ENCODE results near the gene ITSN2.

ITSN2 gene

GRCh38 chr2:24354957-24355356 lies 5.4 kb downstream of the ITSN2 start:
- no peak for TF ChIP-seq CTCF (IDR thresholded peaks at IDR 0.05; ENCODE audit: low read depth, low read length)
- DNase-seq = no peak
- no peaks in the 10 kb centered on the region for H3K27me3 ChIP-seq
- H3K4me3 ChIP-seq (ENCODE audit: low read depth, low read length) = no peak overlapping the region
- H3K4me1 ChIP-seq = no peaks in the 10 kb centered on the region; the same call in none of the 2 replicates
- H3K36me3 ChIP-seq = no peaks in the 10 kb centered on the region; the same call in 1 of the 2 replicates
- no peaks in the 10 kb centered on the region for H3K9me3 ChIP-seq

DNA sequence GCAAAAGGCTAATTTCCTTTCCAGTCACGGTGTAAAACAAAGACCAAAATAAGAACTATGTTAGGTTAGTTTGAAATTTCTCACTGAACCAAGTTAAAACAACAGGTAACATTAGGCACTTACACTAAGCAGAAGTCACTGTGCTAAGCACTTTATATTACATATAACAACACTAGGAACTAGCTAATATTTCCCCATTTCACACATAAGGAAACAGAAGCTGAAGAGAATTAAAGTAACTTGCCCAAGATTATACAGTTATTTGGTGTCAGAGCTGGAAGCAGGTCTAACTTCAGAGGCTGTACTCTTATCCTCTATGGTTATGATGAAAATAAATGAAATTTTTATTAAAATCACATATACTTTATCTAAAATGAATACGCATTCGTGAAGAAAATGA lies 5.9 kb downstream of the ITSN2 start:
- H3K9me3 ChIP-seq = no peaks in the 10 kb centered on the region
- TF ChIP-seq CTCF (IDR thresholded peaks at IDR 0.05; ENCODE audit: low read depth, low read length) = no peak
- DNase-seq = no peak
- H3K36me3 ChIP-seq = no peaks in the 10 kb centered on the region
- no peaks in the 10 kb centered on the region; the same call in none of the 2 replicates for H3K4me1 ChIP-seq
- H3K4me3 ChIP-seq (ENCODE audit: low read depth, low read length) = no peak overlapping the region
- no peaks in the 10 kb centered on the region for H3K27me3 ChIP-seq

DNA sequence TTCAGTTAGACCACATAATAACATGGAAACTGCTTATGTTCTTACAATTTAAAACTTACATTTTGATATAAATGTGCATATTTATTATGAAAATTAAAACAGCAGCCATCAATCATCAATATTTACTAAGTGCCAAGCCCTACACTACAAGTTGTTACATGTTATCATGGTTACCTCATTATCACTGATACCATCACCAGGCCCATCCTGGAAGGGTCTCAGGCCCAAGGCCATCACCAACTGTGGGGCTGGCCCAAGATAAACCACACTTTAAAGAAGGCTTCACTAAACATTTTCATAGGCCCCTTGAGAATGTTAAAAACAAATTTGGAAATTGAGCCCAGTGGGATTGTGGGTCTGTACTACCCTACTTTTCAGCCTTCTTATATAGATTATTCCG lies 6.4 kb downstream of the ITSN2 start:
- peak; percentile 36 for DNase-seq
- no peak for TF ChIP-seq CTCF (IDR thresholded peaks at IDR 0.05; ENCODE audit: low read depth, low read length)

GRCh38 chr2:24353364-24353763 lies 7.0 kb downstream of the ITSN2 start:
- H3K4me3 ChIP-seq (ENCODE audit: low read depth, low read length) = no peak overlapping the region
- DNase-seq = no peak
- H3K4me1 ChIP-seq = no peaks in the 10 kb centered on the region; the same call in 1 of the 2 replicates
- no peaks in the 10 kb centered on the region for H3K9me3 ChIP-seq
- no peaks in the 10 kb centered on the region for H3K36me3 ChIP-seq
- H3K27me3 ChIP-seq = no peaks in the 10 kb centered on the region
- TF ChIP-seq CTCF (IDR thresholded peaks at IDR 0.05; ENCODE audit: low read depth, low read length) = no peak

More for the DNA sequence above, 6.4 kb downstream of the ITSN2 start:
- no peak overlapping the region for H3K4me3 ChIP-seq (ENCODE audit: low read depth, low read length)
- no peaks in the 10 kb centered on the region for H3K27me3 ChIP-seq
- no peaks in the 10 kb centered on the region for H3K36me3 ChIP-seq
- no peaks in the 10 kb centered on the region for H3K9me3 ChIP-seq
- H3K4me1 ChIP-seq = no peaks in the 10 kb centered on the region; the same call in none of the 2 replicates

DNA sequence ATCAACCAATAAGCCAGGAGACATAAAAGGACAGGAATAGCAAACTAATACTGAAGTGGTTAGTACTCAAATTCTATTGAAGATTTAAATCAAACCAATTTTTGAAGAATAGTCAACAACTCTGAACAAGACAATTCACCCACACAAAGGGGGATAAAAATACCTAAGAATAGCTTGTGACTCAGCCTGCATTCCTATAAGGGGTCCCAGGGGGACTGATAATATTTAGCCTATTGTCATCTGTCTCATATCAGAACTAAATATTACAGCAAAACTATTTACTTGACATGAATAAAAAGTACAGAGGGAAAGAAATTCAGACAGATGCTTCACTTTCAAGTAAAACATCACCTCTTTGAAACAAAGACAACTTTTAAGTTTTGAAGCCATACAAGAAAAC lies 7.7 kb downstream of the ITSN2 start:
- Histone ChIP-seq H3K4me1 (no peaks in the 10 kb centered on the region; the same call in 1 of the 2 replicates), H3K9me3 (no peaks in the 10 kb centered on the region), H3K36me3 (no peaks in the 10 kb centered on the region), H3K4me3 (ENCODE audit: low read depth, low read length) (no peak overlapping the region), H3K27me3 (no peaks in the 10 kb centered on the region)
- no peak for DNase-seq
- TF ChIP-seq CTCF (IDR thresholded peaks at IDR 0.05; ENCODE audit: low read depth, low read length) = no peak

GRCh38 chr2:24351981-24352380 lies 8.4 kb downstream of the ITSN2 start:
- Histone ChIP-seq H3K9me3 (no peaks in the 10 kb centered on the region), H3K4me3 (ENCODE audit: low read depth, low read length) (no peak overlapping the region), H3K27me3 (no peaks in the 10 kb centered on the region), H3K36me3 (no peaks in the 10 kb centered on the region), H3K4me1 (no peaks in the 10 kb centered on the region; the same call in 1 of the 2 replicates)
- DNase-seq = no peak
- peak; percentile 40 for TF ChIP-seq CTCF (IDR thresholded peaks at IDR 0.05; ENCODE audit: low read depth, low read length)

All from BE2C (cell line).